C4-2B (cell line): ENCODE data around the gene PRPF6.

Source experiments
- ZFX ChIP-seq: fragments of 450-650 bp; IDR thresholded peaks from 2 replicates; pipeline ENCODE4 v1.6.1; 2017
- TF ChIP-seq, protein P1 (sequence below): fragments of 450-650 bp; conservative IDR thresholded peaks from 2 replicates; pipeline ENCODE4 v1.5.1; 2017; ENCODE audit warnings: mild to moderate bottlenecking

DNA sequence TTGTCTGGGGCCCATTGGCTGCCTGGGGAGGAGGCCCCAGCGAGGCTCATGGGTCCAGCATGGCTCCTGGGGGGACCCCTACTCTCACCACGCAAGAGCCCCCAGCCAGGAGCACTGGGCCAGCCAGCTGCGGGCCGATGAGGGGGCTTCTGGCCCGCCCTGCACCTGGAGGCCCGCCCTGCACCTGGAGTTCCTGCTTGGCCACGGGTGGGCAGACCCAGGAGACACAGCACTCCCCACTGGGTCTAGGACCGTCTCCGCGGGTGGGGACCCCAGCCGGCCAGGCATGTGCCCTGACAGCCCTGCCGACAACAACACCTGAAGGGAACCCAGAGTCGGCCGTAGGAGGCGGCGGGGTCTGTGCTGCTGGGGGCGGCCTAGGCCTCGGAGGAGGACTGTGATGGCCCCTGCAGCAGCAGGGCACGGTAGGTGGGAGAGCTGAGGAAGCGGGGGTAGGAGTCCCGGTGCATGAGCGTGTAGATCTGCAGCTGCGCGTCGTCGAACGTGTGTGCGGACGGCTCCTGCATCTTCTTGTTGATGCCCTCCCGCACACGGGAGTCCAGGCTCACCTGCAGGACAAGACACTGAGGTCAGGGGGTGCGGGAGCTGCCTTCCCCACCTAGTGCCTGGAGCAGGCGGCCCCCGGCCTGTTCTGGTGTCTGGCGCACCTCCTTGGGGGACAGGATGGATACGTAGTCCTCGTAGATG, 92.7 kb downstream of the PRPF6 start:
- TF ChIP-seq, protein P1, sequence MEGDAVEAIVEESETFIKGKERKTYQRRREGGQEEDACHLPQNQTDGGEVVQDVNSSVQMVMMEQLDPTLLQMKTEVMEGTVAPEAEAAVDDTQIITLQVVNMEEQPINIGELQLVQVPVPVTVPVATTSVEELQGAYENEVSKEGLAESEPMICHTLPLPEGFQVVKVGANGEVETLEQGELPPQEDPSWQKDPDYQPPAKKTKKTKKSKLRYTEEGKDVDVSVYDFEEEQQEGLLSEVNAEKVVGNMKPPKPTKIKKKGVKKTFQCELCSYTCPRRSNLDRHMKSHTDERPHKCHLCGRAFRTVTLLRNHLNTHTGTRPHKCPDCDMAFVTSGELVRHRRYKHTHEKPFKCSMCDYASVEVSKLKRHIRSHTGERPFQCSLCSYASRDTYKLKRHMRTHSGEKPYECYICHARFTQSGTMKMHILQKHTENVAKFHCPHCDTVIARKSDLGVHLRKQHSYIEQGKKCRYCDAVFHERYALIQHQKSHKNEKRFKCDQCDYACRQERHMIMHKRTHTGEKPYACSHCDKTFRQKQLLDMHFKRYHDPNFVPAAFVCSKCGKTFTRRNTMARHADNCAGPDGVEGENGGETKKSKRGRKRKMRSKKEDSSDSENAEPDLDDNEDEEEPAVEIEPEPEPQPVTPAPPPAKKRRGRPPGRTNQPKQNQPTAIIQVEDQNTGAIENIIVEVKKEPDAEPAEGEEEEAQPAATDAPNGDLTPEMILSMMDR: no peak
- TF ChIP-seq ZFX: no peak
